Tibial nerve (tissue), 4 donors: ENCODE results near the gene FAM78A. TPM values are rescaled to one million over a fixed set of nuclear protein-coding genes. Genes with fewer than 3 reads are reported as not detected.

ENCODE experiments used
- DNase-seq, 2 donors: peaks; one replicate each; pipeline ENCODE4 v3.0.0-alpha.2; 2019; ENCODE audit warnings: low spot score in 2 of 2
- H3K27ac ChIP-seq, 4 donors: fragments of 200-600 bp; sonication (generic) in 3 of 4; one replicate each; pipeline ENCODE4 v1.5.1; 2017 to 2019; ENCODE audit warnings: mild to moderate bottlenecking in 1 of 4
- H3K27me3 ChIP-seq, 2 donors: fragments of 200-600 bp; sonication (generic) in 1 of 2; one replicate each; pipeline versions ENCODE4 v1.5.1 to v1.6.0; 2017 to 2019
- H3K36me3 ChIP-seq, 3 donors: fragments of 200-600 bp; sonication (generic); one replicate each; pipeline ENCODE4 v1.5.1; 2018 to 2019
- H3K4me1 ChIP-seq, 4 donors: fragments of 200-600 bp; sonication (generic) in 3 of 4; one replicate each; pipeline ENCODE4 v1.5.1; 2017 to 2019
- H3K4me3 ChIP-seq, 4 donors: fragments of 200-600 bp; sonication (generic) in 3 of 4; one replicate each; pipeline ENCODE4 v1.5.1; 2017 to 2019; ENCODE audit warnings: mild to moderate bottlenecking in 1 of 4, moderate library complexity in 1 of 4
- H3K9me3 ChIP-seq, 4 donors: fragments of 200-600 bp; sonication (generic) in 3 of 4; one replicate each; pipeline ENCODE4 v1.5.1; 2017 to 2019
- EP300 ChIP-seq, 2 donors: sonication (generic); formaldehyde crosslinking; IDR thresholded peaks; one replicate each; pipeline ENCODE4 v1.6.1; 2017; ENCODE audit warnings: antibody characterized with exemption in 2 of 2, mild to moderate bottlenecking in 1 of 2
- POLR2A ChIP-seq, 2 donors: fragments of 450-650 bp; IDR thresholded peaks; one replicate each; pipeline ENCODE4 v1.6.1; 2017; ENCODE audit warnings: antibody characterized with exemption in 2 of 2, mild to moderate bottlenecking in 2 of 2, moderate library complexity in 2 of 2
- WGBS, 2 donors: methylation state at CpG; one replicate each; pipeline ENCODE4 v1.1.5; 2018; 5-methylcytosine and 5-hydroxymethylcytosine counted together
- total RNA-seq, 4 donors: library from RNA; depleted of rRNA; stranded (reverse); fragments of >200 nt; gene quantifications; one replicate each; pipeline ENCODE4 v1.1.0, GENCODE V29; 2016
- TF ChIP-seq, protein P1 (sequence below), 5 experiments: fragments of 200-600 bp in 3 of 5; fragments of 450-650 bp in 2 of 5; sonication (generic) in 3 of 5; IDR thresholded peaks; one replicate each; pipeline ENCODE4 v1.5.1; 2016 to 2019; ENCODE audit warnings: antibody characterized with exemption in 5 of 5, mild to moderate bottlenecking in 3 of 5, moderate library complexity in 2 of 5

The FAM78A gene
- total RNA-seq, 4 donors from 2014 or later, result 2.5 to 4.8 (median 4.2) TPM

- H3K27me3 ChIP-seq, result peaks cover 0 to 11% of the 10 kb centered on the region in 2 donors
- H3K36me3 ChIP-seq, result peaks cover 0 to 41% (median 10%) of the 10 kb centered on the region in 3 donors
- WGBS, 2 donors, result 70 to 74% methylated on average over 7 of the region's 7 CpGs
- DNase-seq, result no peak
- no peak overlapping the region for H3K4me3 ChIP-seq
- TF ChIP-seq EP300 (IDR thresholded peaks at IDR 0.05) (no peak), POLR2A (IDR thresholded peaks at IDR 0.05) (no peak)
- TF ChIP-seq, protein P1, sequence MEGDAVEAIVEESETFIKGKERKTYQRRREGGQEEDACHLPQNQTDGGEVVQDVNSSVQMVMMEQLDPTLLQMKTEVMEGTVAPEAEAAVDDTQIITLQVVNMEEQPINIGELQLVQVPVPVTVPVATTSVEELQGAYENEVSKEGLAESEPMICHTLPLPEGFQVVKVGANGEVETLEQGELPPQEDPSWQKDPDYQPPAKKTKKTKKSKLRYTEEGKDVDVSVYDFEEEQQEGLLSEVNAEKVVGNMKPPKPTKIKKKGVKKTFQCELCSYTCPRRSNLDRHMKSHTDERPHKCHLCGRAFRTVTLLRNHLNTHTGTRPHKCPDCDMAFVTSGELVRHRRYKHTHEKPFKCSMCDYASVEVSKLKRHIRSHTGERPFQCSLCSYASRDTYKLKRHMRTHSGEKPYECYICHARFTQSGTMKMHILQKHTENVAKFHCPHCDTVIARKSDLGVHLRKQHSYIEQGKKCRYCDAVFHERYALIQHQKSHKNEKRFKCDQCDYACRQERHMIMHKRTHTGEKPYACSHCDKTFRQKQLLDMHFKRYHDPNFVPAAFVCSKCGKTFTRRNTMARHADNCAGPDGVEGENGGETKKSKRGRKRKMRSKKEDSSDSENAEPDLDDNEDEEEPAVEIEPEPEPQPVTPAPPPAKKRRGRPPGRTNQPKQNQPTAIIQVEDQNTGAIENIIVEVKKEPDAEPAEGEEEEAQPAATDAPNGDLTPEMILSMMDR (IDR thresholded peaks at IDR 0.05), result no peak
- no peak overlapping the region for H3K27ac ChIP-seq
- H3K4me1 ChIP-seq, result peaks cover 0 to 19% (median 11%) of the 10 kb centered on the region in 4 donors
- no peaks in the 10 kb centered on the region for H3K9me3 ChIP-seq
Observed at GRCh38 chr9:131237291-131237690, 39.0 kb downstream of the FAM78A start.

GRCh38 chr9:131236761-131237160, 39.5 kb downstream of the FAM78A start:
- Histone ChIP-seq H3K27ac (no peak overlapping the region), H3K4me1 (peaks cover 0 to 19% (median 11%) of the 10 kb centered on the region in 4 donors), H3K27me3 (peaks cover 0 to 11% of the 10 kb centered on the region in 2 donors), H3K36me3 (peaks cover 0 to 46% (median 13%) of the 10 kb centered on the region in 3 donors), H3K4me3 (no peak overlapping the region), H3K9me3 (no peaks in the 10 kb centered on the region)
- no peak for DNase-seq
- TF ChIP-seq POLR2A (IDR thresholded peaks at IDR 0.05) (no peak), EP300 (IDR thresholded peaks at IDR 0.05) (no peak)
- TF ChIP-seq, protein P1 (IDR thresholded peaks at IDR 0.05), result no peak
- WGBS, 2 donors, result 88 to 90% methylated on average over 5 of the region's 5 CpGs

GRCh38 chr9:131236161-131236560, 40.1 kb downstream of the FAM78A start:
- Histone ChIP-seq H3K9me3 (no peaks in the 10 kb centered on the region), H3K36me3 (peaks cover 0 to 52% (median 13%) of the 10 kb centered on the region in 3 donors), H3K27me3 (peaks cover 0 to 11% of the 10 kb centered on the region in 2 donors), H3K4me3 (no peak overlapping the region), H3K27ac (no peak overlapping the region), H3K4me1 (peaks cover 0 to 19% (median 11%) of the 10 kb centered on the region in 4 donors)
- TF ChIP-seq, protein P1 (IDR thresholded peaks at IDR 0.05), result no peak
- TF ChIP-seq POLR2A (IDR thresholded peaks at IDR 0.05), result no peak
- no peak for TF ChIP-seq EP300 (IDR thresholded peaks at IDR 0.05)
- no peak for DNase-seq
- WGBS, 2 donors, result 84 to 90% methylated on average over 8 of the region's 8 CpGs

DNA sequence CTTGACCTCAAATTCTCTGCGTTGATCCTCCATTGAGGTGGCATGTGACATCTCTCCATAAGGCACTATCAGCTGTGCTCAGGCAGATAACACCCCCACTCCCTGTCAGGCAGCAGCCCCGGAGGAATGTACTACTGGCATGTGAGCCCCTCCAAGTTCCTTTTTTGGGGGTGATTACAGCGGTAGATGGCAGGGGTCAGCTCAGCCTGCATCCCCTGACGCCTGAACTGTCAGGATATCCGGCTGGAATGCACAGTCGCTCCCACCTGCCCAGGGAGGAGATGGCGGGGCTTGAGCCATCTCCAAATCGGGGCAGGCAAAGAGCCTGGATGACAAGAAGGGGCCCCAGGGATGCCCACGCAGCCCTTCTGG, 40.8 kb downstream of the FAM78A start:
- Histone ChIP-seq H3K4me3 (no peak overlapping the region), H3K27me3 (peaks cover 0 to 11% of the 10 kb centered on the region in 2 donors), H3K36me3 (peaks cover 0 to 59% (median 13%) of the 10 kb centered on the region in 3 donors), H3K27ac (no peak overlapping the region), H3K4me1 (peaks cover 0 to 19% (median 11%) of the 10 kb centered on the region in 4 donors), H3K9me3 (no peaks in the 10 kb centered on the region)
- DNase-seq, result no peak
- 74 to 85% methylated on average over 9 of the region's 9 CpGs for WGBS, 2 donors
- TF ChIP-seq POLR2A (IDR thresholded peaks at IDR 0.05) (no peak), EP300 (IDR thresholded peaks at IDR 0.05) (no peak)

DNA sequence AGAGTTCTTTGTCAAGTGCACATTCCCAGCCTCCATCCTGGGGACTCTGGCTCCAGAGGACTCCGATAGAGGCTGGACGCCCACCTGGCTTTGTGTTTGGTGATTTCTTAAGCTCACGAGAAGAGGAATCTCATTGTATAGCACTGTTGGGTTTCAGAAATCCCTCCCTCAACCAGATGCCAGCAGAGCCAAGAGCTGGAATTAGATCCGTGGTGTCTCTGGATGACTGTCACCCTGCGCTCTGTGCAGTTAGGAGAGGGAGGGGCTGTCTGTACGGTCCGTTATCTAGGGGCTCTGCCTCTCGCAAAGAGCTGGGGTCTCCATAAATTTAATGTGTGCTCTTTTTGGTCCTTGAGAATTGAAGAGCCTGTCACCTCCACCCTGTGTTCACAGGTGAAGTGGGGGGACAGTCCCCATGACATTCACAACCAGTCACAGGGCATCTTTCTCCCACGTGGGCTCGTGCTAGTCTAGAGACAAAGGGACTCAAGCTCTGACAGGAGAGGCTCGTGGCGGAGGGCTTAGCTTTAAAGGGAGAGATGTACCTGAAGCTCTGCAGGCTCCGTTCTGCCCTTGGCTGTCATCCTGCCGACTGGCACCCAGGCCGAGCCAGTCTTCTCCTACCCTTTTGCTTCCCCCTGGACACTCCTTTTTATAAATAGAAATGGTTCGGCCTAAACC, 41.4 kb downstream of the FAM78A start:
- Histone ChIP-seq H3K4me3 (no peak overlapping the region), H3K27me3 (peaks cover 0 to 11% of the 10 kb centered on the region in 2 donors), H3K4me1 (peaks cover 0 to 19% (median 11%) of the 10 kb centered on the region in 4 donors), H3K36me3 (peaks cover 0 to 64% (median 13%) of the 10 kb centered on the region in 3 donors), H3K9me3 (no peaks in the 10 kb centered on the region), H3K27ac (no peak overlapping the region)
- no peak for TF ChIP-seq POLR2A (IDR thresholded peaks at IDR 0.05)
- TF ChIP-seq EP300 (IDR thresholded peaks at IDR 0.05), result no peak
- no peak for DNase-seq
- 84 to 90% methylated on average over 16 of the region's 16 CpGs for WGBS, 2 donors

- 87 to 89% methylated on average over 9 of the region's 9 CpGs for WGBS, 2 donors
- H3K27ac ChIP-seq, result no peak overlapping the region
- no peaks in the 10 kb centered on the region for H3K9me3 ChIP-seq
- peaks cover 0 to 18% (median 11%) of the 10 kb centered on the region in 4 donors for H3K4me1 ChIP-seq
- no peak overlapping the region for H3K4me3 ChIP-seq
- peaks cover 0 to 1% of the 10 kb centered on the region in 2 donors for H3K27me3 ChIP-seq
- peaks cover 0 to 74% (median 14%) of the 10 kb centered on the region in 3 donors for H3K36me3 ChIP-seq
- TF ChIP-seq, protein P1 (IDR thresholded peaks at IDR 0.05), result no peak
- TF ChIP-seq EP300 (IDR thresholded peaks at IDR 0.05), result no peak
- TF ChIP-seq POLR2A (IDR thresholded peaks at IDR 0.05), result no peak
- DNase-seq, result no peak
Observed at GRCh38 chr9:131233995-131234394, 42.3 kb downstream of the FAM78A start.
